Measurements from ENCODE around the gene TIMM50.

GRCh38 chr19:39512988-39513387 is 32.4 kb downstream of the TIMM50 start:
- TF ChIP-seq, protein P1, sequence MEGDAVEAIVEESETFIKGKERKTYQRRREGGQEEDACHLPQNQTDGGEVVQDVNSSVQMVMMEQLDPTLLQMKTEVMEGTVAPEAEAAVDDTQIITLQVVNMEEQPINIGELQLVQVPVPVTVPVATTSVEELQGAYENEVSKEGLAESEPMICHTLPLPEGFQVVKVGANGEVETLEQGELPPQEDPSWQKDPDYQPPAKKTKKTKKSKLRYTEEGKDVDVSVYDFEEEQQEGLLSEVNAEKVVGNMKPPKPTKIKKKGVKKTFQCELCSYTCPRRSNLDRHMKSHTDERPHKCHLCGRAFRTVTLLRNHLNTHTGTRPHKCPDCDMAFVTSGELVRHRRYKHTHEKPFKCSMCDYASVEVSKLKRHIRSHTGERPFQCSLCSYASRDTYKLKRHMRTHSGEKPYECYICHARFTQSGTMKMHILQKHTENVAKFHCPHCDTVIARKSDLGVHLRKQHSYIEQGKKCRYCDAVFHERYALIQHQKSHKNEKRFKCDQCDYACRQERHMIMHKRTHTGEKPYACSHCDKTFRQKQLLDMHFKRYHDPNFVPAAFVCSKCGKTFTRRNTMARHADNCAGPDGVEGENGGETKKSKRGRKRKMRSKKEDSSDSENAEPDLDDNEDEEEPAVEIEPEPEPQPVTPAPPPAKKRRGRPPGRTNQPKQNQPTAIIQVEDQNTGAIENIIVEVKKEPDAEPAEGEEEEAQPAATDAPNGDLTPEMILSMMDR (IDR thresholded peaks at IDR 0.05) = no peak
- no peak for TF ChIP-seq POLR2A (IDR thresholded peaks at IDR 0.05)

Data from body of pancreas (tissue), 4 donors.